HEK293 (cell line): ENCODE data around the gene FIP1L1.

Source experiments
- CTCF ChIA-PET: fragments of 350-600 bp; formaldehyde crosslinking; extraction: SDS; loops from one replicate; lab custom pipeline; 2021; ENCODE audit warnings: antibody characterized with exemption; lab: Yijun Ruan, JAX
- POLR2A ChIA-PET: fragments of 300-600 bp; formaldehyde crosslinking; extraction: SDS; loops from one replicate; lab custom pipeline; 2020; ENCODE audit warnings: antibody characterized with exemption, inconsistent platforms; lab: Yijun Ruan, JAX
- H3K27ac ChIP-seq: fragments of 200-500 bp; sonication (Bioruptor generic); 2 replicates; pipeline ENCODE4 v1.5.1; 2014; ENCODE audit warnings: low read depth, low read length, control low read depth, inconsistent platforms; ENCODE audit errors: extremely low read depth
- H3K36me3 ChIP-seq, 2 experiments: fragments of 200-500 bp in 1 of 2; sonication (Bioruptor generic) in 1 of 2; 1 replicate in 1 of 2; 2 replicates in 1 of 2; pipeline ENCODE4 v1.5.1; 2014 to 2017; ENCODE audit warnings: inconsistent platforms in 2 of 2, low read length in 2 of 2; ENCODE audit not compliant: control insufficient read depth in 2 of 2, insufficient read depth in 1 of 2
- H3K4me1 ChIP-seq: fragments of 200-500 bp; sonication (Bioruptor generic); 2 replicates; pipeline ENCODE4 v1.5.1; 2014; ENCODE audit warnings: mild to moderate bottlenecking, low read length, inconsistent platforms; ENCODE audit not compliant: control insufficient read depth, insufficient read depth
- H3K4me3 ChIP-seq: 2 replicates; pipeline ENCODE4 v1.5.1; 2011; ENCODE audit warnings: low read depth, mild to moderate bottlenecking, control low read depth, low read length, moderate library complexity
- H3K9me3 ChIP-seq: fragments of 200-500 bp; sonication (Bioruptor generic); 2 replicates; pipeline ENCODE4 v1.5.1; 2014; ENCODE audit warnings: low read depth, low read length, inconsistent platforms; ENCODE audit not compliant: control insufficient read depth, insufficient read depth
- CTCF ChIP-seq: fragments of 450-650 bp; formaldehyde crosslinking; IDR thresholded peaks from 2 replicates; pipeline ENCODE4 v1.5.1; 2016; ENCODE audit warnings: missing biosample characterization, missing genetic modification characterization
- GLI4 ChIP-seq: fragments of 450-650 bp; formaldehyde crosslinking; IDR thresholded peaks from 2 replicates; pipeline ENCODE4 v1.5.1; 2016; ENCODE audit warnings: missing biosample characterization, missing genetic modification characterization
- GLIS1 ChIP-seq: fragments of 450-650 bp; formaldehyde crosslinking; IDR thresholded peaks from 2 replicates; pipeline ENCODE4 v1.5.1; 2016; ENCODE audit warnings: missing biosample characterization, missing genetic modification characterization
- KLF7 ChIP-seq: fragments of 450-650 bp; formaldehyde crosslinking; IDR thresholded peaks from 2 replicates; pipeline ENCODE4 v1.5.1; 2016; ENCODE audit warnings: missing biosample characterization, missing genetic modification characterization, borderline replicate concordance
- OSR2 ChIP-seq: fragments of 450-650 bp; formaldehyde crosslinking; IDR thresholded peaks from 2 replicates; pipeline ENCODE4 v1.5.1; 2016; ENCODE audit warnings: missing biosample characterization, missing genetic modification characterization
- SCRT2 ChIP-seq: fragments of 450-650 bp; formaldehyde crosslinking; IDR thresholded peaks from 2 replicates; pipeline ENCODE4 v1.5.1; 2016; ENCODE audit warnings: missing biosample characterization, missing genetic modification characterization
- ZBTB49 ChIP-seq: fragments of 450-650 bp; formaldehyde crosslinking; IDR thresholded peaks from 2 replicates; pipeline ENCODE4 v1.5.1; 2016; ENCODE audit warnings: missing biosample characterization, missing genetic modification characterization, low read depth
- ZIC2 ChIP-seq: fragments of 450-650 bp; formaldehyde crosslinking; IDR thresholded peaks from 2 replicates; pipeline ENCODE4 v1.5.1; 2016; ENCODE audit warnings: missing biosample characterization, missing genetic modification characterization
- ZNF138 ChIP-seq: fragments of 450-650 bp; formaldehyde crosslinking; IDR thresholded peaks from 2 replicates; pipeline ENCODE4 v1.5.1; 2016; ENCODE audit warnings: missing biosample characterization, missing genetic modification characterization, borderline replicate concordance
- ZNF19 ChIP-seq: fragments of 450-650 bp; formaldehyde crosslinking; IDR thresholded peaks from 2 replicates; pipeline ENCODE4; 2016; ENCODE audit warnings: missing biosample characterization, missing genetic modification characterization, low read depth
- ZNF214 ChIP-seq: fragments of 450-650 bp; formaldehyde crosslinking; IDR thresholded peaks from 2 replicates; pipeline ENCODE4 v1.5.1; 2017; ENCODE audit warnings: missing biosample characterization, mild to moderate bottlenecking, missing genetic modification characterization, borderline replicate concordance
- ZNF239 ChIP-seq: fragments of 450-650 bp; formaldehyde crosslinking; IDR thresholded peaks from 2 replicates; pipeline ENCODE4 v1.5.1; 2016; ENCODE audit warnings: missing biosample characterization, missing genetic modification characterization
- ZNF335 ChIP-seq: fragments of 450-650 bp; formaldehyde crosslinking; conservative IDR thresholded peaks from 2 replicates; pipeline ENCODE4 v1.5.1; 2016; ENCODE audit warnings: missing biosample characterization, missing genetic modification characterization
- ZNF341 ChIP-seq: fragments of 450-650 bp; formaldehyde crosslinking; IDR thresholded peaks from 2 replicates; pipeline ENCODE4; 2016; ENCODE audit warnings: low read depth, missing biosample characterization, missing genetic modification characterization
- ZNF350 ChIP-seq: fragments of 450-650 bp; formaldehyde crosslinking; IDR thresholded peaks from 2 replicates; pipeline ENCODE4 v1.5.0; 2017; ENCODE audit warnings: missing biosample characterization, mild to moderate bottlenecking, missing genetic modification characterization
- ZNF354C ChIP-seq: fragments of 450-650 bp; formaldehyde crosslinking; IDR thresholded peaks from 2 replicates; pipeline ENCODE4 v1.5.1; 2016; ENCODE audit warnings: missing biosample characterization, missing genetic modification characterization, low read depth, borderline replicate concordance
- ZNF416 ChIP-seq: fragments of 450-650 bp; formaldehyde crosslinking; IDR thresholded peaks from 2 replicates; pipeline ENCODE4 v1.5.1; 2016; ENCODE audit warnings: missing biosample characterization, missing genetic modification characterization
- ZNF544 ChIP-seq: fragments of 450-650 bp; formaldehyde crosslinking; IDR thresholded peaks from 2 replicates; pipeline ENCODE4 v1.5.0; 2017; ENCODE audit warnings: missing biosample characterization, missing genetic modification characterization
- ZNF610 ChIP-seq: fragments of 450-650 bp; formaldehyde crosslinking; IDR thresholded peaks from 2 replicates; pipeline ENCODE4 v1.5.1; 2016; ENCODE audit warnings: missing biosample characterization, missing genetic modification characterization, borderline replicate concordance
- ZNF639 ChIP-seq: fragments of 450-650 bp; formaldehyde crosslinking; IDR thresholded peaks from 2 replicates; pipeline ENCODE4 v1.5.1; 2016; ENCODE audit warnings: missing biosample characterization, missing genetic modification characterization
- ZNF76 ChIP-seq: fragments of 450-650 bp; formaldehyde crosslinking; IDR thresholded peaks from 2 replicates; pipeline ENCODE4; 2016; ENCODE audit warnings: low read depth, missing biosample characterization, missing genetic modification characterization, borderline replicate concordance
- ZNF791 ChIP-seq: fragments of 450-650 bp; formaldehyde crosslinking; IDR thresholded peaks from 2 replicates; pipeline ENCODE4 v1.5.1; 2016; ENCODE audit warnings: missing biosample characterization, missing genetic modification characterization

FIP1L1 gene

GRCh38 chr4:53436251-53436650, 58.8 kb downstream of the FIP1L1 start:
- Histone ChIP-seq H3K4me1 (no peaks in the 10 kb centered on the region), H3K27ac (no peak overlapping the region), H3K9me3 (no peaks in the 10 kb centered on the region), H3K36me3 (peaks cover 0 to 17% of the 10 kb centered on the region in 2 experiments; a peak in 2 of 3 replicates), H3K4me3 (no peak overlapping the region)
- POLR2A ChIA-PET: no interaction called here
- CTCF ChIA-PET: interaction anchor here (1.0 kb wide), 1 partner anchor 11 kb away, joined by 3 read pairs; no protein-coding TSS in a partner anchor
- TF ChIP-seq ZNF239 (no peak), ZNF610 (tag by site-specific recombination) (no peak), ZNF138 (tag by site-specific recombination) (no peak), ZNF354C (tag by site-specific recombination) (no peak)

- Histone ChIP-seq H3K9me3 (no peaks in the 10 kb centered on the region), H3K4me3 (no peak overlapping the region), H3K27ac (no peak overlapping the region), H3K36me3 (peaks cover 5 to 46% of the 10 kb centered on the region in 2 experiments), H3K4me1 (no peaks in the 10 kb centered on the region)
- TF ChIP-seq ZNF19 (tag by site-specific recombination) (no peak), ZNF214 (tag by site-specific recombination) (no peak), KLF7 (tag by site-specific recombination) (no peak)
- CTCF ChIA-PET: no interaction called here
- POLR2A ChIA-PET: no interaction called here
These were observed 64.1 kb downstream of the FIP1L1 start for GRCh38 chr4:53441564-53441963.

DNA sequence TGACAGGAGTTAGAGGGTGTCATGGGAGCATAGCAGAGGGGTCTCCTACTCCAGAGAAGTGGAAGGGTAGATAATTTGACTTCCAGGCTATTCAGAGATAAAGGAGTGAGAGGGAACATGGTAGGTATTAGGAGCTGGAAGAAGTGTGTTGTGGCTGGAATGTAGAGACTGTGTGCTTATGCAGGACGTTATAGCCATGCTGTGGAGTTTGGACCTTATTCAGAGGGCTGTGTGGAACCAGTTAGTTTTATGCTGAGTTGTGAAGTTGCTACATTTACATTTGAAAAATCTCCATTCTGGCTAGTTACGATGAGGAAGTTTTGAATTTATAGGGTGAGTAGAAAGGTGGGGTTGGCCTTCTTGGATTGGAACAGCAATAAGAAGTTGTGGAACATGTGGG, 67.5 kb downstream of the FIP1L1 start:
- CTCF ChIA-PET: interaction anchor here (0.6 kb wide), 1 partner anchor 242 kb away, joined by 3 read pairs; no protein-coding TSS in a partner anchor
- POLR2A ChIA-PET: no interaction called here
- no peak overlapping the region for H3K4me3 ChIP-seq
- peaks cover 5 to 46% of the 10 kb centered on the region in 2 experiments for H3K36me3 ChIP-seq
- H3K4me1 ChIP-seq: no peaks in the 10 kb centered on the region
- no peaks in the 10 kb centered on the region for H3K9me3 ChIP-seq
- TF ChIP-seq GLIS1 (tag by site-specific recombination) (no peak), ZNF76 (tag by site-specific recombination) (no peak), OSR2 (no peak), ZIC2 (tag by site-specific recombination) (no peak), ZNF544 (tag by site-specific recombination) (no peak), ZNF341 (tag by site-specific recombination) (no peak), GLI4 (tag by site-specific recombination) (no peak), ZBTB49 (tag by site-specific recombination) (no peak), CTCF (tag by site-specific recombination) (no peak), ZNF335 (tag by site-specific recombination) (no peak), ZNF791 (tag by site-specific recombination) (no peak), ZNF416 (tag by site-specific recombination) (no peak), ZNF350 (tag by site-specific recombination) (no peak), ZNF639 (tag by site-specific recombination) (no peak), SCRT2 (tag by site-specific recombination) (no peak)
- TF ChIP-seq, all 188 proteins: peak for 0
- no peak overlapping the region for H3K27ac ChIP-seq
